WTC11 (cell line): ENCODE data around the gene PMFBP1. TPM values are rescaled to one million over a fixed set of nuclear protein-coding genes. Genes with fewer than 3 reads are reported as not detected.

ENCODE experiments used
- ATAC-seq: fragments of 200-7000 bp; cut with Tn5 transposase; 2 replicates; pipeline ENCODE4 v1.10.0; 2021; ENCODE audit warnings: mild to moderate bottlenecking, moderate library complexity
- CTCF ChIA-PET: fragments of 300-600 bp; sonication (Branson Sonifier 250); formaldehyde crosslinking; loops from one replicate; lab custom pipeline; 2021; ENCODE audit warnings: antibody characterized with exemption; lab: Charles Lee
- POLR2A ChIA-PET: fragments of 350-600 bp; sonication (Branson Sonifier 250); formaldehyde crosslinking; loops from one replicate; lab custom pipeline; 2021; ENCODE audit warnings: antibody characterized with exemption; lab: Charles Lee
- DNase-seq: peaks from one replicate; pipeline ENCODE4 v3.0.0; 2021; ENCODE audit warnings: low spot score
- H3K27ac Mint-ChIP-seq: 2 replicates; pipeline ENCODE4 v1.8.0; 2021; ENCODE audit warnings: mixed read lengths
- H3K27me3 Mint-ChIP-seq: 2 replicates; pipeline ENCODE4 v1.8.0; 2021; ENCODE audit warnings: low read depth, mild to moderate bottlenecking, moderate library complexity, mixed read lengths
- H3K36me3 Mint-ChIP-seq: 2 replicates; pipeline ENCODE4 v1.8.0; 2021; ENCODE audit warnings: mixed read lengths
- H3K4me1 Mint-ChIP-seq: 2 replicates; pipeline ENCODE4 v1.8.0; 2022; ENCODE audit warnings: mixed read lengths
- H3K4me3 Mint-ChIP-seq: 2 replicates; pipeline ENCODE4 v1.8.0; 2021; ENCODE audit warnings: mild to moderate bottlenecking, moderate library complexity, mixed read lengths
- H3K9me3 Mint-ChIP-seq: 2 replicates; pipeline ENCODE4 v1.8.0; 2021; ENCODE audit warnings: mixed read lengths
- ATF1 ChIP-seq: sonication (generic); formaldehyde crosslinking; IDR thresholded peaks from 2 replicates; pipeline ENCODE4 v1.8.1; 2023; ENCODE audit warnings: mild to moderate bottlenecking, moderate library complexity, missing genetic modification reagents
- ELF4 ChIP-seq: sonication (generic); formaldehyde crosslinking; IDR thresholded peaks from 2 replicates; pipeline ENCODE4 v1.8.1; 2022; ENCODE audit warnings: low read depth, mild to moderate bottlenecking, moderate library complexity, missing genetic modification reagents
- FOXJ3 ChIP-seq: sonication (generic); formaldehyde crosslinking; IDR thresholded peaks from 2 replicates; pipeline ENCODE4 v1.9.0; 2021; ENCODE audit warnings: missing genetic modification reagents, mild to moderate bottlenecking, borderline replicate concordance
- GRHL2 ChIP-seq: fragments of 250-450 bp; sonication (Bioruptor Pico); IDR thresholded peaks from 2 replicates; pipeline ENCODE4 v1.8.0; 2022; ENCODE audit warnings: mild to moderate bottlenecking, moderate library complexity; ENCODE audit not compliant: insufficient replicate concordance, severe bottlenecking
- HMGXB4 ChIP-seq: sonication (generic); formaldehyde crosslinking; IDR thresholded peaks from 2 replicates; pipeline ENCODE4 v1.8.1; 2023; ENCODE audit warnings: mild to moderate bottlenecking, moderate library complexity, missing genetic modification reagents
- IRF2 ChIP-seq: sonication (generic); formaldehyde crosslinking; IDR thresholded peaks from 2 replicates; pipeline ENCODE4 v1.8.0; 2022; ENCODE audit warnings: low read depth, missing genetic modification reagents, borderline replicate concordance
- JUN ChIP-seq: sonication (generic); formaldehyde crosslinking; IDR thresholded peaks from 2 replicates; pipeline ENCODE4 v1.8.0; 2023; ENCODE audit warnings: mild to moderate bottlenecking, missing genetic modification reagents
- NFATC4 ChIP-seq: fragments of 250-450 bp; sonication (Bioruptor Pico); IDR thresholded peaks from 2 replicates; pipeline ENCODE4 v1.9.0; 2021; ENCODE audit warnings: mild to moderate bottlenecking
- NFYB ChIP-seq: sonication (generic); formaldehyde crosslinking; conservative IDR thresholded peaks from 2 replicates; pipeline ENCODE4 v1.8.0; 2022; ENCODE audit warnings: low read depth, missing genetic modification reagents
- NR3C1 ChIP-seq: sonication (generic); formaldehyde crosslinking; conservative IDR thresholded peaks from 2 replicates; pipeline ENCODE4 v1.8.1; 2023; ENCODE audit warnings: low read depth, mild to moderate bottlenecking, missing genetic modification reagents
- PRDM15 ChIP-seq: sonication (generic); formaldehyde crosslinking; IDR thresholded peaks from 2 replicates; pipeline ENCODE4 v1.8.0; 2022; ENCODE audit warnings: missing genetic modification reagents
- SP1 ChIP-seq: sonication (generic); formaldehyde crosslinking; conservative IDR thresholded peaks from 2 replicates; pipeline ENCODE4 v1.8.1; 2022; ENCODE audit warnings: missing genetic modification reagents
- TEAD4 ChIP-seq: sonication (generic); formaldehyde crosslinking; IDR thresholded peaks from 2 replicates; pipeline ENCODE4 v1.8.0; 2022; ENCODE audit warnings: mild to moderate bottlenecking, missing genetic modification reagents
- TP53 ChIP-seq: sonication (generic); formaldehyde crosslinking; IDR thresholded peaks from 2 replicates; pipeline ENCODE4 v1.8.1; 2023; ENCODE audit warnings: mild to moderate bottlenecking, missing genetic modification reagents
- ZNF121 ChIP-seq: sonication (generic); formaldehyde crosslinking; IDR thresholded peaks from 2 replicates; pipeline ENCODE4 v1.8.0; 2023; ENCODE audit warnings: missing genetic modification reagents
- ZNF416 ChIP-seq: fragments of 250-450 bp; sonication (Bioruptor Pico); IDR thresholded peaks from 2 replicates; pipeline ENCODE4 v1.9.0; 2021; ENCODE audit warnings: mild to moderate bottlenecking, inconsistent platforms
- ZNF425 ChIP-seq: fragments of 250-450 bp; sonication (Bioruptor Pico); conservative IDR thresholded peaks from 2 replicates; pipeline ENCODE4 v1.9.0; 2021; ENCODE audit warnings: mild to moderate bottlenecking
- total RNA-seq: library from RNA; stranded (reverse); gene quantifications from 3 replicates; pipeline ENCODE4 v1.2.3, GENCODE V29; 2021
- TF ChIP-seq, protein P1 (sequence below): sonication (generic); formaldehyde crosslinking; IDR thresholded peaks from 2 replicates; pipeline ENCODE4 v1.8.0; 2022; ENCODE audit warnings: mild to moderate bottlenecking, missing genetic modification reagents
- TF ChIP-seq, protein P2 (sequence below): fragments of 250-450 bp; sonication (Bioruptor Pico); IDR thresholded peaks from 2 replicates; pipeline ENCODE4 v1.9.0; 2021; ENCODE audit warnings: mild to moderate bottlenecking
- TF ChIP-seq, protein P3 (sequence below): sonication (generic); formaldehyde crosslinking; IDR thresholded peaks from 2 replicates; pipeline ENCODE4 v1.8.1; 2022; ENCODE audit warnings: mild to moderate bottlenecking, missing genetic modification reagents, moderate library complexity, borderline replicate concordance

Gene PMFBP1
- total RNA-seq, 1 experiment from 2014 or later, result 1.9 TPM

DNA sequence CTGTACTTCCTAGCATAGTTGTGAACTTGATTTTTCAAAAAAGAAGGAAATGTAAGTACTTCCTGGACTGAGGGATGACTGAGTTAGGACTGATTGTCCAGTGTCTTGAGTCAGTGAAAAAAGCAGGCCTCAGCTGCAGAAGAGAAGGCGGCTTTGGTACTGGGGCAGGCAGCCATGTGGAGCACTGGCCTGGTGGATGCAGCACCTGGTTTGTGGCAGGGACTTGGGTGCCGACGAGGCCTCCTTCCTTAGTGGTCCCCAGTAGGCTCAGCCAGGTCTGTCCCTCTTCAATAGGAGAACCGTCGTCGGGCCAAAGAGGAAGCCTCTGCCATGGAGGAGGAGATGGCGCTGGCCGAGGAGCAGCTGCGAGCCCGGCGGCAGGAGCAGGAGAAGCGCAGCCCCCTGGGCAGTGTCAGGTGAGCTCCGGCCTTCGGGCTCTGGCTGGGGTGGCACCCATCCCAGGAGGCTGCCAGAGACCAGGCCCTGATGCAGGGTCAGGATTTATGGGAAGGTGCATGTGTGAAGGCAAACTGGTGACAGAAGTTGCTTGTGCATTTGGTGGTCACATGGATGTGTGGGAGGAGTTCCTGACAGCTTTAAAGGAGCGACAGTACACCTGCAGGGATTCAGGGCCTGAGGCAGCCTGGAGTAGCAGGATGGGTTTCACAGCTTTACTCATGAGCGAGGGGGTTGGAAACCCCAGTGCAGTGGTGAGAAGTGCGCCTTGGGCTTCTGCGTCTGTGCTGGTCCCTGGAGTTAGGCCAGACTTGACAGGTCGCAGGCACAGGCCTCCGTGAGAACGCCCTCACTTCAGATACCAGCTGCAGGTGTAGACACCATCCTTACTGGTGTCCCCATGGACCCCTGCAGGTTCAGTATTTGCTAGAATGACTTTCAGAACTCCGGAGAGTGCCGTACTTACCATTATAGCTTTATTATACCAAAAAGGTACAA is 61.0 kb downstream of the PMFBP1 start (continued):
- TF ChIP-seq PRDM15 (no peak), TP53 (CRISPR knock-in tag) (no peak), NFATC4 (CRISPR knock-in tag) (no peak), NR3C1 (CRISPR knock-in tag) (no peak)
- TF ChIP-seq, protein P1, sequence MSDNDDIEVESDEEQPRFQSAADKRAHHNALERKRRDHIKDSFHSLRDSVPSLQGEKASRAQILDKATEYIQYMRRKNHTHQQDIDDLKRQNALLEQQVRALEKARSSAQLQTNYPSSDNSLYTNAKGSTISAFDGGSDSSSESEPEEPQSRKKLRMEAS (CRISPR knock-in tag), result no peak
- TF ChIP-seq, protein P2, sequence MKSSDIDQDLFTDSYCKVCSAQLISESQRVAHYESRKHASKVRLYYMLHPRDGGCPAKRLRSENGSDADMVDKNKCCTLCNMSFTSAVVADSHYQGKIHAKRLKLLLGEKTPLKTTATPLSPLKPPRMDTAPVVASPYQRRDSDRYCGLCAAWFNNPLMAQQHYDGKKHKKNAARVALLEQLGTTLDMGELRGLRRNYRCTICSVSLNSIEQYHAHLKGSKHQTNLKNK (CRISPR knock-in tag), result no peak
- TF ChIP-seq, protein P3, sequence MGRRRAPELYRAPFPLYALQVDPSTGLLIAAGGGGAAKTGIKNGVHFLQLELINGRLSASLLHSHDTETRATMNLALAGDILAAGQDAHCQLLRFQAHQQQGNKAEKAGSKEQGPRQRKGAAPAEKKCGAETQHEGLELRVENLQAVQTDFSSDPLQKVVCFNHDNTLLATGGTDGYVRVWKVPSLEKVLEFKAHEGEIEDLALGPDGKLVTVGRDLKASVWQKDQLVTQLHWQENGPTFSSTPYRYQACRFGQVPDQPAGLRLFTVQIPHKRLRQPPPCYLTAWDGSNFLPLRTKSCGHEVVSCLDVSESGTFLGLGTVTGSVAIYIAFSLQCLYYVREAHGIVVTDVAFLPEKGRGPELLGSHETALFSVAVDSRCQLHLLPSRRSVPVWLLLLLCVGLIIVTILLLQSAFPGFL (CRISPR knock-in tag), result no peak

- TF ChIP-seq GRHL2 (CRISPR knock-in tag), result no peak
- H3K36me3 Mint-ChIP-seq, result peaks cover 67% of the 10 kb centered on the region
- CTCF ChIA-PET, result no interaction called here
- H3K4me3 Mint-ChIP-seq, result no peak overlapping the region
- H3K27ac Mint-ChIP-seq, result no peak overlapping the region
- POLR2A ChIA-PET, result no interaction called here
- H3K9me3 Mint-ChIP-seq, result no peaks in the 10 kb centered on the region
- H3K27me3 Mint-ChIP-seq, result no peaks in the 10 kb centered on the region; the same call in 1 of the 2 replicates
- ATAC-seq (no peak), DNase-seq (no peak)
- H3K4me1 Mint-ChIP-seq, result no peaks in the 10 kb centered on the region
Observed at GRCh38 chr16:72109966-72110530, 61.9 kb downstream of the PMFBP1 start.

DNA sequence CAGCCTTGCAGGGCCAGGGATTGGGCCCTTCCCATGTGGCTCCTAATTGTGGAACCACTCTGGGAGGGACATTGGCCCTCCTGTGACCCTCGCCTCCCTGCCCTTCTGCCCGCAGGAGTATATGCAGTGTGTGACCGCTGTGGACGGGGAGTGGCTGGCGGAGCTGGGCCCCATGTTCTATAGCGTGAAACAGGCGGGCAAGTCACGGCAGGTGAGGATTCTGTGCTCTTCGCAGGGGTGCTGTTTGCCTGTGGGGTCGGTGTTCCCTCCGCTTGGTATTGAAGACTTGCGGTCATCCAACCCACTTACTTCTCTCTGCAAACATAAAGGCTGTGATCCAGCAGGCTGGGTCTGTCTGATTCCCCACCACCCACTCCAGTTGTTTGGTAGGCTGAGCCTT is 62.7 kb downstream of the PMFBP1 start:
- Mint-ChIP-seq H3K4me1 (no peaks in the 10 kb centered on the region), H3K36me3 (peaks cover 73% of the 10 kb centered on the region), H3K4me3 (no peak overlapping the region), H3K9me3 (no peaks in the 10 kb centered on the region), H3K27me3 (no peaks in the 10 kb centered on the region; the same call in 1 of the 2 replicates), H3K27ac (no peak overlapping the region)
- ChIA-PET POLR2A (no interaction called here), CTCF (no interaction called here)
- DNase-seq (no peak), ATAC-seq (no peak)
- no peak for TF ChIP-seq NFYB
- TF ChIP-seq GRHL2 (CRISPR knock-in tag), result no peak
- no peak for TF ChIP-seq ZNF121 (CRISPR knock-in tag)
- no peak for TF ChIP-seq HMGXB4
- no peak for TF ChIP-seq ZNF425 (CRISPR knock-in tag)
- TF ChIP-seq ZNF416, result no peak
- TF ChIP-seq SP1 (CRISPR knock-in tag), result no peak
- TF ChIP-seq ATF1 (CRISPR knock-in tag), result no peak
- no peak for TF ChIP-seq IRF2 (CRISPR knock-in tag)
- TF ChIP-seq JUN (CRISPR knock-in tag), result no peak
- TF ChIP-seq ELF4, result no peak
- TF ChIP-seq, protein P1 (CRISPR knock-in tag), result no peak
- no peak for TF ChIP-seq FOXJ3
- no peak for TF ChIP-seq TEAD4 (CRISPR knock-in tag)
